OCI-M2 (cell line): ENCODE results near the gene EYA3.

ENCODE experiments used
- DNase-seq: peaks from one replicate; lab custom pipeline; 2025; ENCODE audit not compliant: unreplicated experiment; lab: John Stamatoyannopoulos, UW

Gene EYA3

DNA sequence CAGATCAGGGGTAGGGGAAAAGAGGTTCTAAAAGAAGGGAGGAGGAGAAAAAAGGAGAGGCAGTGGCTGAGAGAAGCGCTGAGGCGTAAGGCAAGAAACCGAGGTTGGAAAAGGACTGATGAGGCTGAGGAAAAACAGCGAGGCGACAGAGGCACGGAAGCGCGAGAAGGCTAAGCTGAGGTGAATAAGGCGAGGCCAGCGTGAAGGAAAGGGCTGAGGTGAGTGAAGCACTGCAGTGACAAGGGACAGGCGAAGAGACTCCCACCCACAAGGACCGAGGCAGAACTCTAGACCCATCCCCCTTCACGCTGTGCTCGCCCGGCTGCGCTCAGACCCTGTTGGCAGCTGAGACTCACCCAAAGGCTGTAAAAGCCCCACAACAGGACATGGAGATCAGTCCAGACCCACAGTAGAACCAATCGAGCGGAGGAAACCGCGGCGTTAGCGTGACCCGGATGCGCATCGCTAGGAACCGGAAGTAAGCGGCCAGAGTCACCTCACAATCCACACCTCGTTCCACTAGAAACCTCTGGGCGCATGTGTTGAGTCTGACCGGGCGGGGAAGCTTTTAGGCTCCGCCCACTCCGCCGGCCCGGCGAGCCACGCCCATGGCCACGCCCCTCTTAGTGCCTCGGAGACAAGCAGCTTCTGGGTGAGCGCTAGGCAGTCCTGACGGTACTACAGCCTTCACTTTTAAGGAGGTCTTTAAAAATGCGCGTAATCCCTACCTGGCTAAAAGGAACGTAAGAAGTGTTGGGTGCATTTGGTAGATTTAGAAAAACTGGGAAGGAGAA, at the start of gene EYA3:
Gene EYA3 (minus strand): TSS at position 443 of the 794 bp plus-strand sequence. CDS start 30,584 bp downstream, outside the sequence.
- peak; percentile 78 for DNase-seq

DNA sequence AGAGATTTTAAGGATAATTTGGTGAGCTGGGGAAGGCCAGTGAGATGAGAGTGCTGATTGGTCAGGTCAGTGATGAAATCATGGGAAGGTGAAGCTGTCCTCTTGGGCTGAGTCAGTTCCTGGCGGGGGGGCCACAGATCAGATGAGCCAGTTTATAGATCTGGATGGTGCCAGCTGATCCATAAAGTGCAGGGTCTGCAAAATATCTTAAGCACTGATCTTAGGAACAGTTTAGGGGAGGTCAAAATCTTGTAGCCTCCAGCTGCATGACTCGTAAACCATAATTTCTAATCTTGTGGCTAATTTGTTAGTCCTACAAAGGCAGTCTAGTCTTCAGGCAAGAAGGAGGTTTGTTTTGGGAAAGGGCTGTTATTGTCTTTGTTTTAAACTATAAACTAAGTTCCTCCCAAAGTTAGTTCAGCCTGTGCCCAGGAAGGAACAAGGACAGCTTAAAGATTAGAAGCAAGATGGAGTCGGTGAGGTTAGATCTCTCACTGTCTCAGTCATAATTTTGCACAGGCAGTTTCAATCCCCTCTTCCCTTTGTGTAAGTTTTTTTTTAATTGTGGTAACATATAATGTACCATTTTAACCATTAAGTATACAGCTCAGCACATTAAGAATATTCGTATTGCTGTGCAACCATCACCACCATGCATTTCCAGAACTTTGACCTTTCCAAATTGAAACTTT, 48.7 kb upstream of the EYA3 start:
- DNase-seq = no peak

DNA sequence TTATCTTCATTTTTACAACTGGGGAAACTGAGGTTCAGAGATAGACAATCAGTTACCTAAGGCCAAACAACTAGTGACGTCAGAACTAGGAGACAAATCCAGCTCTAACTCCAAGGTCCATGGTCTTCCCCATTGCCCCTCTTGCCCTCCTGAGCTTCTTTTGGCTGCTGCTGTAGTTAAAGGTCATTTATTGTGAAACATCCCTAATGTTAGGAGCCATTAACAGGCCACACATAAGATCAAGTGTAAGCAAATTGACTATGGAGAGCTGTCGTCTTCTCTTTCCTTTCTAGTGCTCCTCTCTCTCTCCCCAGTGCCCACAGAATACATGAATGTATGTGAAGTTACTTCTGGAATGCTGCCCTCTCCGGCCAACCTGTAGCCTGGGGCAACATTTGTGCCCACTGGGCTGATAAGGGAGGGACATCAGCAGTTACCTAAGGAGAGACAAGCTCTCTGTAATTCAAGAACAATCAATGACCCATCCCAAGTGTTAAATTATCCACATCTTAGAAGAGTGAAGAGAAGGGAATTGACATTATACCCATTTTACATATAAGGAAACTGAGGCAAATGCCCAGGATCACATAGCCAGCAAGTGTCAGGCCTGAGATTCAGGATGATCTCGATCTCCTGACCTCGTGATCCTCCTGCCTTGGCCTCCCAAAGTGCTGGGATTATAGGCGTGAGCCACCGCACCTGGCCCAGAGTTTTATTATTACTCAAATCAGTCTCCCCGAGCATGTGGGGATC, 47.9 kb upstream of the EYA3 start:
- no peak for DNase-seq

- no peak for DNase-seq
Measured at GRCh38 chr1:28135371-28136168, 47.2 kb upstream of the EYA3 start.

- DNase-seq = no peak
Measured at GRCh38 chr1:28134651-28135207, 46.3 kb upstream of the EYA3 start.

- DNase-seq = no peak
Measured at GRCh38 chr1:28132171-28133167, 44.1 kb upstream of the EYA3 start.

- DNase-seq = no peak
Measured at GRCh38 chr1:28130901-28131300, 42.5 kb upstream of the EYA3 start.

DNA sequence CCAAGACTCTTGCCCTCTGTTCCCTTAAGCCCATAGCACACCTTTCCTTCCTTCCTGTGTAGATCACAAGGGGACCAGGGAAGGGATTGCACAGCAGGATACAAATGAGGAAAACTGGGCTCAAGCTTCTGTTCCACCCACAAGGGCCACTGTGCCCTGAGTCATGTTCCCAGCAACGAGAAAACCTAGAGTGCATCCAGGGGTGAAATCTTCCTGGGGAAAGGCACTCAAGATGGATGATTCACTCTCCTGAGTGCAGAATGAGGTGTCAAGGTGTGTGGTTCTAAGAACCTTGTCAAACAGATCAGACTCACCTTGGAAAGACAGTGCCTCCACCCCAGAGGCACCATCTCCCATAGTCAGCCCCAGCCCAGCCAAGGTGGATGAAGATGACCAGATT, 40.7 kb upstream of the EYA3 start:
- no peak for DNase-seq

- no peak for DNase-seq
Measured at GRCh38 chr1:28127617-28128257, 39.3 kb upstream of the EYA3 start.

DNA sequence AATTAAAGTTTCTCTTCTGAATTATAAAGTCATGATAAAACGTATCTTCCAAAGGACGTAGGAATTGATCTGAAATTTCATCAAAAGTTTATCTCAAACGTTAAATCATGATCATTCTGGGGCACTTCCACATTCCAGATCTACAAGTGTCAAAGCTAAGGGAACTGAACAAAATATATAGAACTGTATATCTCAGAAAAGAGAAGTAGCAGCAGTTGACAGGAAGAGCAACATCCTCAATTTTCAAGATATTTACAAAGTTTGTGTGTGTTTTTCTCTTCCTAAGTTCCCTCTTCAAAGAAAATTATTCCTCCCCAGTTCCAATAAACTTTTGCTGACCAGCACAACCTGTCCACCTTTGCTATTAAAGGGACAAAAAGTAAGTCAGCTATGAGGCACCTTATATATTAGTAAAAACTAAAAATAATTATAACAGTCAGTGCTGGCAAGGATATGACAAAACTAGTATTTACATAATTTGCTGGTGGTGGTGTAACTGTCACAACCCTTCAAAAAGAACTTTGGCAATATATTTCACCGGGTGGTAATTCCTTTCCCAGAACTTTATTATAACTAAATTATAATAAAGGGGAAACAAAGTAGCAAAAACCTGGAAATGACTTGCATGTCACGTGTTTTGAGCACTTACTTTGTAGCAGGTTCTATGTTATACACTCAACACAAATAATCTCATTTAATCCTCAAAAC, 38.5 kb upstream of the EYA3 start:
- DNase-seq = no peak

GRCh38 chr1:28126212-28126611, 37.8 kb upstream of the EYA3 start:
- DNase-seq = no peak

DNA sequence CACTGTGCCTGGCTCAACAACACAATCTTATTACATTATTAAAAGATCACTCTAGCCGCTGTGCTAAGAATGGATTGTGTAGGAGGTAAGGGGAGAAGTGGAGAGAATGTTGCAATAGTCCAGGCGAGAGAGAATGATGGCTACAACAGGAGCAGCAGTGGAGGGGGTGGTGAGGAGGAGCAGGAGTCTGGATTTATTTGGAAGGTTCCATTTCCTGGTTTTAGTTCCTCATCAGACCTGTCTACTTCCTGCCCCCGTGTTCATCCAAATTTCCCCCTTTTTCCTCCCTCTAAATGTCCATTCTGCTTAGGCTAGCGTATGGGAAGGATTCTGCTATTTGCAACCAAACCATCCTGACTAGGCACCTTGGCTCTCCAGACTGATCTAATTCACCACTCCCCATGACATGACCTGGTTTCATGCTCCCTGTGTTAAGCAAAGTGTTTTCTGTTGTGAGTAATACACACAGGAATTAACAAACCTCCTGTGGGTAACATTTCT, 35.1 kb upstream of the EYA3 start:
- no peak for DNase-seq

DNA sequence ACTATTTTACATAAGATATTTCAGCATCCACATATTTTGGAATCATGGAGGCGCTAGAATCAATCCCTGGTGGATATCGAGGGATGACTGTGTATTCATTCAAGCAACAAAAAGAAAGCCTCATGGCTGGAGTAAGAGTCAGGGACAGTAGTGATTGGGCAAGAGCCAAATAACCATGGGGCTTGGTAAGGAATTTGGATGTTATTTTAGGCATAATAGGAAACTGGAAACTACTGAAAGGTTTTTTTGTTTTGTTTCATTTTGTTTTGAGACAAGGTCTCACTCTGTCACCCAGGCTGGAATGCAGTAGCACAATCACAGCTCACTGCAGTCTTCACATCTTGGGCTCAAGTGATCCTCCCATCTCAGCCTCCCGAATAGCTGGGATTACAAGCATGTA, 33.8 kb upstream of the EYA3 start:
- no peak for DNase-seq

- no peak for DNase-seq
Measured at GRCh38 chr1:28119556-28119955, 31.1 kb upstream of the EYA3 start.

GRCh38 chr1:28118640-28119307, 30.4 kb upstream of the EYA3 start:
- DNase-seq = no peak

DNA sequence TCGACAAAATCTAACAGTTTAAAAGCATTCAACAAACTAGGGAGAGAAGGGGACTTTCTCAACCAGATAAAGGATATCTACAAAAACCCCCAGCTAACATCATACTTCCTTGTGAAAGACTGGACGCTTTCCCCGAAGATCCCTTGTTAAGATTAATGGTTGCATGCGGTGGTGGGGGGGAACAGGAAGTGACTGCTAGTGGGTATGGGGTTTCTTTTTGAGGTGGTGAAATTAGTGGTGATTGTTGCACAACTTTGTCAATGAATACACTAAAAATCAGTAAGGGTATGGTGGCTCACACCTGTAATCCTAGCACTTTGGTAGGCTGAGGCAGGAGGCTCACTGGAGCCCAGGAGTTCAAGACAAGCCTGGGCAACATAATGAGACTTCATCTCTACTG, 26.9 kb upstream of the EYA3 start:
- DNase-seq = no peak

- DNase-seq = no peak
Measured at GRCh38 chr1:28114844-28115243, 26.4 kb upstream of the EYA3 start.

GRCh38 chr1:28113242-28113572, 24.8 kb upstream of the EYA3 start:
- no peak for DNase-seq
